ENCODE data around the gene PBX3. TPM values are rescaled to one million over a fixed set of nuclear protein-coding genes. Genes with fewer than 3 reads are reported as not detected.

The PBX3 gene
- total and polyA plus RNA-seq, 2 of the 13 experiments (the other 11 are each of a cell fraction or from before 2014, with no cell fraction given), result 6.0 to 11.2 TPM

- TF ChIP-seq ZSCAN30 (CRISPR knock-in tag; IDR thresholded peaks at IDR 0.05) (no peak), ONECUT2 (CRISPR knock-in tag; IDR thresholded peaks at IDR 0.05) (peak; percentile 70), MATR3 (CRISPR knock-in tag; IDR thresholded peaks at IDR 0.05) (no peak), MXI1 (IDR thresholded peaks at IDR 0.05; ENCODE audit: borderline replicate concordance, low read depth, low read length) (peak; percentile 30; the same call in 1 of the 3 replicates), SMAD1 (CRISPR knock-in tag; IDR thresholded peaks at IDR 0.05; ENCODE audit: borderline replicate concordance, low read depth) (0 out of 2 replicates have a peak, but pooled peaks have one; percentile 77), FOXO1 (CRISPR knock-in tag; IDR thresholded peaks at IDR 0.05) (peak; percentile 49; the same call in 1 of the 2 replicates), ZNF263 (CRISPR knock-in tag; IDR thresholded peaks at IDR 0.05) (peak; percentile 83), PHF20 (CRISPR knock-in tag; IDR thresholded peaks at IDR 0.05) (no peak), SP1 (IDR thresholded peaks at IDR 0.05) (no peak), SP1 (CRISPR knock-in tag; IDR thresholded peaks at IDR 0.05) (peak; percentile 88), ARID2 (CRISPR knock-in tag; IDR thresholded peaks at IDR 0.05; ENCODE audit: borderline replicate concordance) (0 out of 2 replicates have a peak, but pooled peaks have one; percentile 78), ZMYM4 (CRISPR knock-in tag; IDR thresholded peaks at IDR 0.05) (peak; percentile 97), SRY (CRISPR knock-in tag; IDR thresholded peaks at IDR 0.05) (peak; percentile 89), ZNF644 (CRISPR knock-in tag; IDR thresholded peaks at IDR 0.05; ENCODE audit: low read depth) (0 out of 2 replicates have a peak, but pooled peaks have one; percentile 8), FOSL1 (CRISPR knock-in tag; IDR thresholded peaks at IDR 0.05; ENCODE audit: borderline replicate concordance) (peak; percentile 51; the same call in 1 of the 2 replicates), ZNF407 (CRISPR knock-in tag; IDR thresholded peaks at IDR 0.05; ENCODE audit: not compliant biosample characterization) (peak; percentile 97), MAZ (IDR thresholded peaks at IDR 0.05; ENCODE audit: borderline replicate concordance, low read depth, low read length) (peak; percentile 44; the same call in 1 of the 2 replicates), MAZ (CRISPR knock-in tag; IDR thresholded peaks at IDR 0.05; ENCODE audit: low read depth) (peak; percentile 98), MYPOP (CRISPR knock-in tag; IDR thresholded peaks at IDR 0.05) (peak; percentile 98), ZNF274 (CRISPR knock-in tag; IDR thresholded peaks at IDR 0.05) (peak; percentile 96), ZNF547 (CRISPR knock-in tag; IDR thresholded peaks at IDR 0.05) (peak; percentile 94), ZFY (CRISPR knock-in tag; IDR thresholded peaks at IDR 0.05) (peak; percentile 90)
Measured at GRCh38 chr9:125746017-125746773, 978 bp upstream of the PBX3 start (continued).

All from HepG2 (cell line).